DOHH2 (cell line): Measurements from ENCODE around the gene KIF16B.

Source experiments
- H3F3A ChIP-seq: fragments of 200-600 bp; sonication (generic), shearing (Covaris generic); 2 replicates; pipeline ENCODE4 v1.6.0; 2016; ENCODE audit warnings: antibody characterized with exemption, mild to moderate bottlenecking; ENCODE audit not compliant: control insufficient read depth, insufficient read depth
- H3K27ac ChIP-seq: fragments of 200-600 bp; sonication (generic); 2 replicates; pipeline ENCODE4 v1.5.1; 2014; ENCODE audit warnings: low read depth, mild to moderate bottlenecking, low read length, moderate library complexity
- H3K27me3 ChIP-seq: fragments of 200-600 bp; sonication (generic); 2 replicates; pipeline ENCODE4 v1.6.1; 2014; ENCODE audit warnings: mild to moderate bottlenecking, low read length, mixed read lengths; ENCODE audit not compliant: control insufficient read depth
- H3K36me3 ChIP-seq: fragments of 200-600 bp; sonication (generic); 2 replicates; pipeline ENCODE4 v1.6.1; 2014; ENCODE audit warnings: mild to moderate bottlenecking, low read length, moderate library complexity, mixed read lengths; ENCODE audit not compliant: control insufficient read depth
- H3K4me1 ChIP-seq: fragments of 200-600 bp; sonication (generic); 2 replicates; pipeline ENCODE4 v1.6.1; 2014; ENCODE audit warnings: mild to moderate bottlenecking, low read length, mixed read lengths; ENCODE audit not compliant: control insufficient read depth
- H3K4me2 ChIP-seq: fragments of 200-600 bp; sonication (generic); 2 replicates; pipeline ENCODE4 v1.6.0; 2014; ENCODE audit warnings: mild to moderate bottlenecking, low read length, moderate library complexity
- H3K4me3 ChIP-seq: fragments of 200-600 bp; sonication (generic); 2 replicates; pipeline ENCODE4 v1.5.1; 2014; ENCODE audit warnings: mild to moderate bottlenecking, low read length, mixed read lengths
- H3K79me2 ChIP-seq: fragments of 200-600 bp; sonication (generic); 2 replicates; pipeline ENCODE4 v1.6.1; 2014; ENCODE audit warnings: mild to moderate bottlenecking, low read length, mixed read lengths; ENCODE audit not compliant: control insufficient read depth
- H3K9me2 ChIP-seq: fragments of 200-600 bp; sonication (generic); replicated peaks from 2 replicates; pipeline ENCODE4 v1.6.1; 2014; ENCODE audit warnings: mild to moderate bottlenecking, low read length, mixed read lengths; ENCODE audit not compliant: control insufficient read depth
- H3K9me3 ChIP-seq: fragments of 200-600 bp; sonication (generic); 2 replicates; pipeline ENCODE4 v1.6.1; 2014; ENCODE audit warnings: antibody characterized with exemption, low read length, mixed read lengths; ENCODE audit not compliant: control insufficient read depth, insufficient read depth
- H4K20me1 ChIP-seq: fragments of 200-600 bp; sonication (generic); 2 replicates; pipeline ENCODE4 v1.6.0; 2014; ENCODE audit warnings: low read depth, mild to moderate bottlenecking, antibody characterized with exemption, low read length, moderate library complexity; ENCODE audit not compliant: control insufficient read depth, insufficient read depth
- EZH2phosphoT487 ChIP-seq: fragments of 200-600 bp; sonication (generic); IDR thresholded peaks from 2 replicates; pipeline ENCODE4 v1.6.1; 2017; ENCODE audit warnings: borderline replicate concordance, mild to moderate bottlenecking, antibody characterized with exemption, low read length, moderate library complexity, mixed read lengths
- TF ChIP-seq, protein P1 (sequence below): fragments of 200-600 bp; sonication (generic); IDR thresholded peaks from one replicate; pipeline ENCODE4 v1.5.1; 2014; ENCODE audit warnings: antibody characterized with exemption, mild to moderate bottlenecking, low read depth, low read length; ENCODE audit not compliant: poor library complexity, severe bottlenecking

The KIF16B gene

DNA sequence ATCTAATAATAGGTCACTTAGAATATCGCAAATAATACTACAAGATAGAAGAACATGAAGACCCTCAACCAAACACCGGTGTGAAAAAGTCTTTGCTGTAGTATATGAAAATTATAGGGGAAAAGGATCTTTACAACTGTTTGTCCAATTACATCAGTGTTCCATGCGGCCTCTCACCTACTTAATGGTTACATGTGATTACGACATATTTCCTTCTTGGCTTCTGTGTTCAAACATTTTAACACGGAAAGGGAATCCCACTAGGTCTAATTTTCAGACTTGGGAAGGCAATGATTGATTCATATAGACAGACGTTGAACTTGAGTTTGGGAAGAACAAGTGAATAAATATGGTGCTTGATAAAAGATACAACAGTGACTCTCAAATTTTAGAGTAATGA lies 273.4 kb downstream of the KIF16B start:
- Histone ChIP-seq H3K4me3 (no peak overlapping the region), H3F3A (no peaks in the 10 kb centered on the region), H3K79me2 (no peaks in the 10 kb centered on the region), H3K27ac (no peak overlapping the region), H3K9me2 (no peaks in the 10 kb centered on the region), H3K4me1 (no peaks in the 10 kb centered on the region), H4K20me1 (no peaks in the 10 kb centered on the region), H3K4me2 (no peak overlapping the region), H3K36me3 (no peaks in the 10 kb centered on the region), H3K9me3 (no peaks in the 10 kb centered on the region), H3K27me3 (no peaks in the 10 kb centered on the region)
- TF ChIP-seq, protein P1, sequence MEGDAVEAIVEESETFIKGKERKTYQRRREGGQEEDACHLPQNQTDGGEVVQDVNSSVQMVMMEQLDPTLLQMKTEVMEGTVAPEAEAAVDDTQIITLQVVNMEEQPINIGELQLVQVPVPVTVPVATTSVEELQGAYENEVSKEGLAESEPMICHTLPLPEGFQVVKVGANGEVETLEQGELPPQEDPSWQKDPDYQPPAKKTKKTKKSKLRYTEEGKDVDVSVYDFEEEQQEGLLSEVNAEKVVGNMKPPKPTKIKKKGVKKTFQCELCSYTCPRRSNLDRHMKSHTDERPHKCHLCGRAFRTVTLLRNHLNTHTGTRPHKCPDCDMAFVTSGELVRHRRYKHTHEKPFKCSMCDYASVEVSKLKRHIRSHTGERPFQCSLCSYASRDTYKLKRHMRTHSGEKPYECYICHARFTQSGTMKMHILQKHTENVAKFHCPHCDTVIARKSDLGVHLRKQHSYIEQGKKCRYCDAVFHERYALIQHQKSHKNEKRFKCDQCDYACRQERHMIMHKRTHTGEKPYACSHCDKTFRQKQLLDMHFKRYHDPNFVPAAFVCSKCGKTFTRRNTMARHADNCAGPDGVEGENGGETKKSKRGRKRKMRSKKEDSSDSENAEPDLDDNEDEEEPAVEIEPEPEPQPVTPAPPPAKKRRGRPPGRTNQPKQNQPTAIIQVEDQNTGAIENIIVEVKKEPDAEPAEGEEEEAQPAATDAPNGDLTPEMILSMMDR, result no peak
- no peak for TF ChIP-seq EZH2phosphoT487

- Histone ChIP-seq H3K9me3 (no peaks in the 10 kb centered on the region), H3K79me2 (no peaks in the 10 kb centered on the region), H3K27ac (no peak overlapping the region), H3K27me3 (no peaks in the 10 kb centered on the region), H4K20me1 (no peaks in the 10 kb centered on the region), H3F3A (no peaks in the 10 kb centered on the region), H3K4me1 (no peaks in the 10 kb centered on the region), H3K36me3 (no peaks in the 10 kb centered on the region), H3K9me2 (no peaks in the 10 kb centered on the region), H3K4me3 (no peak overlapping the region), H3K4me2 (no peak overlapping the region)
- TF ChIP-seq, protein P1, result no peak
- TF ChIP-seq EZH2phosphoT487, result no peak
These were observed 276.3 kb downstream of the KIF16B start for GRCh38 chr20:16296931-16297330.

DNA sequence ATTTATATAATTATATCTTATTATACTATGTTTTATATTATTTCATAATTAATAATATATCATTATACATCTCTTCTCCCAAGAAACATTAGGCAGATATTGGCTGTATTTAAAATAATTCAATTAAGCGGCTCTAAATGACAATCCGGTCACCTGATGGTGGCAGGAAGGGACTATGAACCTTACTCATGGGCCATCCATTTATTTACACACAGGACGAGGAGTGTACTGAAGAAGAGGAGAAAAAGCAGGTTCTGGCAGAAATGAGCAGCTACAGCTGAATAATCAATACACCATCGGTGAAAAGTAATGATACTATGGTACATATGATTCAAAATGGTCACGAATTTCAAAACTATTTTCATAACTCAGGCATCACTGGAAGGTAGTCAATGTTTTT lies 277.7 kb downstream of the KIF16B start:
- no peaks in the 10 kb centered on the region for H3K27me3 ChIP-seq
- no peaks in the 10 kb centered on the region for H3K36me3 ChIP-seq
- no peaks in the 10 kb centered on the region for H3K9me3 ChIP-seq
- no peak overlapping the region for H3K4me3 ChIP-seq
- no peaks in the 10 kb centered on the region for H3K9me2 ChIP-seq
- H3K79me2 ChIP-seq, result no peaks in the 10 kb centered on the region
- H3K27ac ChIP-seq, result no peak overlapping the region
- H3F3A ChIP-seq, result no peaks in the 10 kb centered on the region
- TF ChIP-seq EZH2phosphoT487, result no peak
- TF ChIP-seq, protein P1, result no peak
- H4K20me1 ChIP-seq, result no peaks in the 10 kb centered on the region
- H3K4me1 ChIP-seq, result no peaks in the 10 kb centered on the region
- H3K4me2 ChIP-seq, result no peak overlapping the region

DNA sequence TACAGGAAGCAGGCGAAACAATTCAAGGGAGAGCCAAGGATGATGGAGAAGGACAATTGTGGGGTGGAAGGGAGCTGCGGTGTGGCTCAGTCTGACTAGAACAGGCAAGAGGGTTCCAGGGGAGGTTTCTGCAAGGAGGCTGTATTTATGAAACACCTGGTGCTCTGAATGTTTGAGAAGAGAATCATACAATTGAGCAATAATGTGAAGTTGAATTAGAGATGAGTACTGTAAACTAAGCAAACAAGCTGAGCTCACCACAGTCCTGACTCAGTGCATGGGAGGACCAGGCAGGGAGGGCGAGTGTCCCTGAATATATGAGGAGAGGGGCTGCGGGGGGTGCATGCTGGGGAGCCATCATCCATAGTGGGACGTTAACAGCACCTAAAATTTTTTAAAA lies 279.7 kb downstream of the KIF16B start:
- H3K9me3 ChIP-seq, result no peaks in the 10 kb centered on the region
- no peaks in the 10 kb centered on the region for H3K4me1 ChIP-seq
- no peaks in the 10 kb centered on the region for H3K36me3 ChIP-seq
- H3K27ac ChIP-seq, result no peak overlapping the region
- H3K27me3 ChIP-seq, result no peaks in the 10 kb centered on the region
- H4K20me1 ChIP-seq, result no peaks in the 10 kb centered on the region
- TF ChIP-seq, protein P1, result no peak
- no peak for TF ChIP-seq EZH2phosphoT487
- no peaks in the 10 kb centered on the region for H3F3A ChIP-seq
- no peak overlapping the region for H3K4me2 ChIP-seq
- H3K9me2 ChIP-seq, result no peaks in the 10 kb centered on the region
- no peaks in the 10 kb centered on the region for H3K79me2 ChIP-seq
- no peak overlapping the region for H3K4me3 ChIP-seq
